Renal pelvis (tissue), 4 donors: ENCODE results near the gene BAG5. TPM values are rescaled to one million over a fixed set of nuclear protein-coding genes. Genes with fewer than 3 reads are reported as not detected.

Experiments
- DNase-seq: peaks from one replicate; pipeline ENCODE4 v3.0.0-alpha.2; 2013
- polyA plus RNA-seq, 3 donors: library from polyadenylated mRNA; unstranded; fragments of 120-200 nt; gene quantifications; one replicate each; pipeline ENCODE4 v1.2.1, GENCODE V29; 2013; ENCODE audit not compliant: insufficient read length in 3 of 3

The BAG5 gene
- polyA plus RNA-seq, 3 donors: 28.2 to 31.6 (median 28.9) TPM

GRCh38 chr14:103536693-103537092 is 25.8 kb downstream of the BAG5 start:
- DNase-seq: no peak

- DNase-seq: no peak
These were observed 26.4 kb downstream of the BAG5 start for GRCh38 chr14:103535891-103536565.

GRCh38 chr14:103535081-103535890 is 27.2 kb downstream of the BAG5 start:
- DNase-seq: no peak

GRCh38 chr14:103534576-103535061 is 27.8 kb downstream of the BAG5 start:
- no peak for DNase-seq

- no peak for DNase-seq
These were observed 28.4 kb downstream of the BAG5 start for GRCh38 chr14:103533999-103534575.

GRCh38 chr14:103533137-103533998 is 29.1 kb downstream of the BAG5 start:
- no peak for DNase-seq

GRCh38 chr14:103532216-103533136 is 30.0 kb downstream of the BAG5 start:
- no peak for DNase-seq

GRCh38 chr14:103531421-103532215 is 30.8 kb downstream of the BAG5 start:
- no peak for DNase-seq

- DNase-seq: no peak
These were observed 31.6 kb downstream of the BAG5 start for GRCh38 chr14:103530831-103531230.

- DNase-seq: no peak
These were observed 32.1 kb downstream of the BAG5 start for GRCh38 chr14:103530390-103530789.

GRCh38 chr14:103529383-103530365 is 32.8 kb downstream of the BAG5 start:
- no peak for DNase-seq

GRCh38 chr14:103528587-103529382 is 33.7 kb downstream of the BAG5 start, which contains the start of gene TRMT61A:
Gene TRMT61A (plus strand): TSS chr14:103529196. CDS start chr14:103529979, 783 bp downstream.
- peak; percentile 89 for DNase-seq

- DNase-seq: no peak
These were observed 34.3 kb downstream of the BAG5 start for GRCh38 chr14:103528146-103528586.

GRCh38 chr14:103527408-103528145 is 34.9 kb downstream of the BAG5 start:
- DNase-seq: no peak

GRCh38 chr14:103526914-103527248 is 35.6 kb downstream of the BAG5 start:
- DNase-seq: no peak

GRCh38 chr14:103526247-103526913 is 36.1 kb downstream of the BAG5 start:
- no peak for DNase-seq
